Hematopoietic multipotent progenitor cell treated with erythropoietin and hydrocortisone succinate and interleukin-3 and kit ligand, for 4 days (in vitro differentiated cells): ENCODE results near the gene ACSF3.

Experiments
- DNase-seq: peaks from one replicate; pipeline ENCODE4 v3.0.0-alpha.2; 2015

The ACSF3 gene

GRCh38 chr16:89133457-89134127 is 39.9 kb downstream of the ACSF3 start:
- no peak for DNase-seq

DNA sequence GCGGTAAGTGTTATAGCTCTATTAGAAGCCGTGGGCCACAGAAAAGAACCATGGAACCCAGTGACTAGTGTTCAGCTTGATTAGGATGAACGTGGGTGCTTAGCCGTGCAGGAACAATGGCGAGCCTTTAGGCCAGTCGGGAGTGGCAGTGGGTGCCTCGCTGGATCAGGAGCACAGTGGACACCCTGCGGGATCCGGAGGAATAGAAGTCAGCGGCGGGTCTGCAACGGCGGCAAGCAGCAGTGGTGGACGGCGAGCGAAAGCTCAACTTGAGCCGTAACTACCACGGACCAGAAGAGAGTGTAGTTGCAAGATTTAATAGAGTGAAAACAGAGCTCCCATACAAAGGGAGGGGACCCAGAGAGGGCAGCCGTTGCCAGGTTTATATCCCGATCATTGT is 40.6 kb downstream of the ACSF3 start:
- no peak for DNase-seq

GRCh38 chr16:89135166-89135565 is 41.5 kb downstream of the ACSF3 start:
- no peak for DNase-seq

- no peak for DNase-seq
Measured at GRCh38 chr16:89135971-89136765, 42.5 kb downstream of the ACSF3 start.

GRCh38 chr16:89136931-89137330 is 43.3 kb downstream of the ACSF3 start:
- DNase-seq = no peak

- no peak for DNase-seq
Measured at GRCh38 chr16:89137666-89138512, 44.2 kb downstream of the ACSF3 start.

- DNase-seq = no peak
Measured at GRCh38 chr16:89138513-89138795, 44.8 kb downstream of the ACSF3 start.

DNA sequence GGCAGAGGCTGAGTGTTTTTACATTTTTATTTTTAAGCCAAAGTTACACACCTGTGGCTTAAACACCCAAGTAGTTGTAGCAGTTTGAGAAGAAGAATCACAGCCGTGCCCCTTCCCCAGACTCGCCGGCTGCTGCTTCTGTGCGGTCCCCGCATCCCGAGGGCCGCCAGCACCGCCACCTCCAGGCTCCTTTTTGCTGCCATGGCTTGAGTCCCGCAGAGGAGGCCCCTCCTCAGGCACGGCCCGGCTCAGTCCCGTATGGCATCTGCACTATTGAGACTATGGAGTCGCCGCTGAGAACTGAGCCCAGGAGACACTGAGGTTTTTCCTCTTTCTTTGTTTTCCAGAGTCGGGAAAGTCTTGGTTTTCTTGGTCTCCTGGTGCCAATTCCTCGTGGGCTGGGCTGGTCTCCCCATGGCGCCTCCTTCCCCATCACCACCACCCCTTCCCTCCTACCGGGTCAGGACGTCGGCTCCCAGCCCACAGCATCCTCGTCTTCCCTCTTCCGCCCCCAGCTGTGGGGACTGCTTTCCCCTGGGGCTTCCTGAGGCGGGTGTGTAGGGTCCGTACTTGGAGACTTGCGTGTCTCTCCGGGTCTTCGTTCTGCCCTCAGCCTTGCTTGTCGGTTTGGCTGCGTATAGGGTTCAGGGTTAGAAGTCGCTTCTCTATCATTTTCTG is 45.3 kb downstream of the ACSF3 start:
- DNase-seq = no peak

- DNase-seq = no peak
Measured at GRCh38 chr16:89139907-89140361, 46.3 kb downstream of the ACSF3 start.

DNA sequence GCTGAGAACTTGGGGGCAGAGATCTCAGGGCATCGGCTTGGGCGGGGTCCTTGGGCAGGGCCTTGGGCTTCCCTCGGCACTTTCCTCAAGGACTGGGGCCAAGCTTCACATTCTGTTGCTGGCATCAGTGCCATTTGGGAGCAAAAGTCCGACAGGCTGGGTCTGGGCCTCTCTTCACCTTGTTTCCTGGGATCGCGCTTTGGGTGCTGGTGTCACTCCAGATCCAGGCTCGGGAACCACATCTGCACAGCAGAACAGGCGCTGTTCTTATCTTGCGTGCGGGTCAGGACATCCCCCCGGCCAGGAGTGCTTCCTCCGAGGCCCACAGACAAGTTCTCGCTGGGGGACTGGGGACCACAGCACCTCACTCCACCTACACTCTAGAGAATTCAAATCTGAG is 46.7 kb downstream of the ACSF3 start:
- no peak for DNase-seq

DNA sequence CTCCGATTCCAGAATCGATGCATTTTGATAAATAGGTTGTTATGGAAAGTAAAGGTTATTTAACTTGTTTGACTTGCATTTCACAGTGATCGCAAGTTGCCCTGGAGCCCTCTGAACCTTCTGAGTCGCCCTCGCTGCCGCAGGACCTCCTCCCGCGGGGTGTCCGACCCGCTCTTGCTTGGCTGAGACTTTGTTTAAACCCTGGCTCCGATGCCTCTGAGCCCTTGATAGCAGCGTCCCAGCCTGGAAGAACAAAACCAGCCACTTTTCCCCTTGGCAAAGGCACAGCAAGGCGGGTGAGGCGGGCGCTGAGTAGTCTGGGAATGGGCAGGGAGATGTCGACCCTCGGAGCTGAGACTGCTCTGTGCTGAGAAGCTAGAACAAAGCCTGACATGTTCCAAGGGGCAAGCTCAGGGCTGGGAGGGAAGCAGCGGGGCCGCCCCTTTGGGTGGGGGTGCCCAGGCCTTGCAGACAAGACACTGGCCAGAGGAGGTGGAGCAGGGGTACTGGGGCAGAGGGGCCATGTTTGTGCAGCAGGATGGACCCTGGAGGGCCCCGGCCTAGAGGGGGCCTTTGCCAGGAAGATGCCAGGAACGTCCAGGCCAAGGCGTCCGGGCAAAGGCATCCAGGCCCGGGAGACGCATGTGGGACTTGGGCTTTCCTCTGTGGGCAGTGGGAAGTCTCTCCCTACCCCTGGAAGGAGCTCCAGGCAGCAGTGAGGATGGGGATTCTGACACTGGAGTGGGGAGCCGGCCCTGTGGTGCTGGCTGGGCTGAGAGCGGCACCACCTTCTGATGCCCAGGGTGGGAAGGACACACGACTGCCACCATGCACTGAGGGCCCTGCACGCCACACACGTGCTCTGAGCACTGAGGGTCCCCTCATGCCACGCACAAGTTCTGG is 47.6 kb downstream of the ACSF3 start:
- no peak for DNase-seq

DNA sequence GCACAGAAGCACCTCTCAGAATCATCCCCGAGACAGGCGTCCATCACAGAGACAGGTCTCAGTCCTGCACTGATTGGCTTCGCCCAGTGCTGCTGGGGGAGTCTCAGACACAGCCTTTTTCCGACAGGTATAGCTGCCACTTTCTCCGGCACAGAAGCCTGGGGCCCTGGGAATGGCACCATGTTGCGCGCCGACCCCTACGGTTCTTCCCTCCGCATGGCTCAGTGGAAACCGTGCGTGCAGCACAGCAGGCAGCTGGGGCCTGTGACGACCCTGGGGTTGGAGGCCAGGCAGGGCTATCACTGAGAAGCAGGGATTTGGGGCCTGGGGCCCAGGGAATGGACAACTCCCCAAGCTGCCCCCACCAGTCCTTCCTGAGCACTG is 48.2 kb downstream of the ACSF3 start:
- no peak for DNase-seq

GRCh38 chr16:89142474-89143195 is 49.0 kb downstream of the ACSF3 start:
- peak; percentile 27 for DNase-seq

GRCh38 chr16:89143201-89143741 is 49.6 kb downstream of the ACSF3 start:
- DNase-seq = no peak

GRCh38 chr16:89143911-89144675 is 50.4 kb downstream of the ACSF3 start:
- DNase-seq = no peak

DNA sequence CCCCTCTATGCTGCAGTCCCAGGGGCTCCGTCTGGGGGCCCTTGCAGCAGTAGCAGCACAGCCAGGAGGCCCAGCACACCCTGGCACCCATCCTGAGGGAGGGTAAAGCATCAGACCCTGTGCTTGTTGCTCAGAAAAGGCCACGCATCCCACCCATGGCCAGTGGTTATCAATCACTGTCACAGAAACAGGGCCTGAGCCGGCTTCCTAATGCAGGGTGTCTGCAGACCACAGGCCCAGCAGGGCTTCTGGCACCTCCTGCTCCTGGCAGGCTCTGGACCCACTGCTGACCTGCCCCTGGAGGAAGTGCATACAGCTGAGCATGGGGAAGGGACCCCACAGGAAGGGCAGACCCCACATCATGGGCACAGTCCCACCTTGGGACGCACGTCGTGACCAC is 51.0 kb downstream of the ACSF3 start:
- no peak for DNase-seq

DNA sequence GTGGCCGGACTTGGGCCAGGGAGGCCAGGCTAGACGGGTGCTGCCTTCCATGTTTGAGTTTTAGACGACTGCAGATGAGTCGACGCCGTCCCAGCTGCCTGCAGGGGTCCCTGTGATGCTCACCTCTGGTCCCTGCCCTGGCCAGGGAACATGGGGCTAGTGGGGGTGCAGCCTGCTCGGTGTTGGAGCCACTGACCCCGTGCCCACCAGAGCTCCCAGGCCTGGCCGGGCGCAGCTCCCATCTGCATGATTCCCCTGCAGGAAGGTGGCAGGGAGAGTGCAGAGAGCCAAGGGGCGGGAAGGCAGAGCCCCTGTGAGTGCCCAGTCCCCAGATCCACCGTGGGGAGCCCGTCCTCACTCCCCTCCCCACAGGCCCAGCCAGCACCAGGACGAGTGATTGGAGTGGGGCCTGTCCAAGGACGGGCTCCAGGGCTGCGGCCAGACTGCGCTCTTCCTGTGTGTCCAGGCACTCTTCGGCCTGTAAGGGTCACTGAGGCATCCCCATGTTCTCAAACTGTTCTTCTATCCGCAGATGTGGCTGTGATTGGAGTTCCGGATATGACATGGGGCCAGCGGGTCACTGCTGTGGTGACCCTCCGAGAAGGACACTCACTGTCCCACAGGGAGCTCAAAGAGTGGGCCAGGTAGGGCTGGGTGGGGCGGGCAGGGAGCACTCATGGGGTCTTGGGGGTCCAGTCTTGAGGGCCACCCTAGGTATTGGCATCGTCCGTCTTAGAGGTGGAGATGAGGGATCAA is 51.9 kb downstream of the ACSF3 start:
- DNase-seq = no peak

DNA sequence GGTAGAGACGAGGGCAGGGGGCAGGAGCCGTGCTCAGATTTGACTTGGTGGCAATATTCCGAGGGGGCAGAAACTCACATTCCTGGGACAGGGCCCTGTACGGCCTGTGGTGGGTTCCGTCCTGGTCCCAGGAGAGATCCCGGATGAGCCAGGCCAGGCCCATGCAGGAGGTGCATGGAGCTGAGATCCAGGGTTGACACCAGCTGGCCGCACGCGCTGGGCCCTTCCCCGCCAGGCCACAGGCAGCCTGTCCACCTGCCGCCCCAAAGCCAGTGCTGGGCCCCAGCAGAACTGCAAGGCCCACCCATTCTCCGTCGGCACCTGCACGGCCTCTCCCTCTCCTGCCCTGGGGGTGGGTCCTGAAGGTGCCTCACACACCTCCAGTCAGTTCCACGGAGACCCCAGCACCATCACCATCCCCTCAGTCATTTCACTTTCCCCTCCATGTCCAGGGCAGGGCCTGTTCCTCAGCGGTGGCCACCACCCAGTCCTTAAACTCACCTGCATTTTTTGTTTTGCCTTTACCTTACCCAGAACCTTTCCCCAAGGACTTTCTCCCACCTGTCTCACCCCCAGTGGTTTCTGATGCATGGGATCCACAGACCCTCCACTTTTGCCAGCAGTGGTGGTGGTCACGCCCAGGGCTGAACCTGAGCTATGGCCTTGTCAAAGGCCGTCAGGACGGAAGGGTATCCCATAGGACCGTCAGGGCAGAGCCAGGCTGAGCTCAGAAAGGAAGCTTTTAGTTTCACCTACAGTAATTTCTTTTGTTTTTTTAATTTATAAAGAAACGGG is 52.8 kb downstream of the ACSF3 start:
- DNase-seq = no peak
